Urothelium cell line (cell line): ENCODE measurements around the gene ASS1.
A peak's percentile ranks its signal among the peaks of the same experiment; 100 is the strongest.
"Not testable (repeated sequence)": the region's sequence is repeated elsewhere in the genome, so short reads cannot be mapped to it uniquely, and the experiment has no call there.

ENCODE experiments used
- DNase-seq: peaks from one replicate; pipeline ENCODE4 v3.0.0; 2011; ENCODE audit warnings: low spot score, mixed read lengths
- FAIRE-seq: peaks from 2 replicates; lab custom pipeline; 2011; peaks lifted over from hg19 to GRCh38; lab: Jason Lieb, UNC

Gene ASS1

DNA sequence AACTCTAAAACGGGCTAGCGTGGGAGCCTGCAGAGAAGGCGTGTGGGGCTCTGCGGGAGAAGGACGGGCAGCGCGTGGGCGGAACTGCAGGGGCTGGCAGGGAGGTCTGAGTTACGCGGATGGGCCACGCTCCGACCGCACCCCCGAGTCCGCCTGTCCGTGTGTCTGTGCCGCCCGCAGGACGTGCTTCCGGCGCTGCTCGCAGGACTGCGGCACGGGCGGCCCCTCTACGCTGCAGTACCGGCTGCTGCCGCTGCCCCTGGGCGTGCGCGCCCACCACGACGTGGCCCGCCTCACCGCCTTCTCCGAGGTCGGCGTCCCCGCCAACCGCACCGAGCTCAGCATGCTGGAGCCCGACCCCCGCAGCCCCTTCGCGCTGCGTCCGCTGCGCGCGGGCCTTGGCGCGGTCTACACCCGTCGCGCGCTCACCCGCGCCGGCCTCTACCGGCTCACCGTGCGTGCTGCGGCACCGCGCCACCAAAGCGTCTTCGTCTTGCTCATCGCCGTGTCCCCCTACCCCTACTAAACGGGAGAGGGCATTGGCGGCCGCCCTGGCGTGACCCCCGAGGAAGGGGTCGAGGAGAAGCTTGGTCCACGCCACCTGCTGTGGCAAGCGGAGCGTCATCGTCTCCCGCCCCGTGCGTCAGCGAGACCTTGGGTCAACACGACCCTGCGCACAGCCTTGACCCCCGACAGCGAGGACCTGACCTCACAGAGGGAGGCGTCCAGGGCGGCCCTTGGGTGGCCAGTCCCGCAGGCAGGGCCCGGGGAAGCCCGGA lies 11.4 kb upstream of the ASS1 start:
- DNase-seq (peak; percentile 69), FAIRE-seq (peak; percentile 42)

DNA sequence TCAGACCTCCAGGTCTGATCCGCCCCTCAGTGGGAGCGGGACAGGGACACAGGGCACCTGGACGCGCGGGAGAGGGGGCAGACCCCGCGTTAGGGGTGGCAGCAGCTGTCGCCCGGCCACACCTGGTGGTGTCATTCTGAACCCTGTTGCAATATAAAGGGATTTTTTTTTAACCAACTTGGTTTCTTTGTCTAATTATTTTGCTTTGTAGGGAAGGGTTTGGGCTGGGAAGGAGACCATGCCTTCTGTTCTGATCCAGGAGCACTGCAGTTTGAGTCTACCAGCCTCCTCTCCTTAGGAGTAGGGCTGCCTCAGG lies 10.9 kb upstream of the ASS1 start:
- no peak for FAIRE-seq
- DNase-seq: no peak

DNA sequence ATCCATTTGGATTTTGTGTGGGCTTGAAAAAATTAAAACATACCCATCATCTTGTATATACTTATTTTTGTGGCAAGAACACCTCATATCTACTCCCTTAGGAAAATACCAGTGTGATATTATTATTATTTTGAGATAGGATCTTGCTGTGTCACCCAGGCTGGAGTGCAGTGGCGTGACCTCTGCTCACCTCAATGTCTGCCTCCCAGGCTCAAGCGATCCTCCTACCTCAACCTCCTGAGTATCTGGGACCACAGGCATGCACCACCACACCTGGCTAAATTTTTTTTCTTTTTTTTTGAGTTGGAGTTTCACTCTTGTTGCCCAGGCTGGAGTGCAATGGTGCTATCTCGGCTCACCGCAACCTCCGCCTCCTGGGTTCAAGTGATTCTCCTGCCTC lies 10.1 kb upstream of the ASS1 start:
- DNase-seq, FAIRE-seq: not testable (repeated sequence)

DNA sequence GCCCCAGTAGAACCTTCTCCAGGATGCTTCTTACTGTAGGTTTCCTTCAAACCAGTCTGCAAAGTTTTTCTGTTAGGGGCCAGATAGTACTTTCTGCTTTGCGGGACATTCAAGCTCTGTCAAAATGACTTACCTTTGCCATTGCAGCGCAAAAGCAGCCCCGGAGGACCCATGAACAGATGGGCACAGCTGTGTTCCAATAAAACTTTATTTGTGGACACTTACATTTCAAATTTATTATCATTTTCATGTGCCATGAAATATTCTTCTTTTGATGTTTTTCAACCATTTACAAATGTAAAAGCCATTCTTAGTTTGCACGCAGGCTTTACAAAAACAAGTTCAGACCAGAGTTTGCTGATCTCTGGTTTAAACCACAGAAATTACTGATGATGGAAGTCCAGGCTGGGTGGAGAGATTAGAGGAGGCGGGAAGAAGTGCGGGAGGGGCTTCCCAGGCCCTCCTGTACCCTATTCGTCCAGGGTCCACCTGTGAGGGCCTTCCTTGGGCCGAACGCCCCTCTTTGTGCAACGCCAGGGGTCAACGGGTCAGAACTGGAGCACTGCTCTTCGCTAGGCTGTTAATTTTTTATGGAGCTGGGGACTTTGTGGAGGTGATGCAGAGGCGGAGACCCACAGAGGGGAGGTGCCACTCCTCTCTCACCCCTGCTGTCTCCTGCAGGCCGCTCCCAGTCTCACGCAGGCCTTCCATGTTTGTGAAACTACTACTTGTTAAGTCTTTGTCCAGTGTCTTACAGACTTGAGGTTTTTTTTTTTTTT lies 7.6 kb upstream of the ASS1 start:
- no peak for DNase-seq
- FAIRE-seq: no peak

DNA sequence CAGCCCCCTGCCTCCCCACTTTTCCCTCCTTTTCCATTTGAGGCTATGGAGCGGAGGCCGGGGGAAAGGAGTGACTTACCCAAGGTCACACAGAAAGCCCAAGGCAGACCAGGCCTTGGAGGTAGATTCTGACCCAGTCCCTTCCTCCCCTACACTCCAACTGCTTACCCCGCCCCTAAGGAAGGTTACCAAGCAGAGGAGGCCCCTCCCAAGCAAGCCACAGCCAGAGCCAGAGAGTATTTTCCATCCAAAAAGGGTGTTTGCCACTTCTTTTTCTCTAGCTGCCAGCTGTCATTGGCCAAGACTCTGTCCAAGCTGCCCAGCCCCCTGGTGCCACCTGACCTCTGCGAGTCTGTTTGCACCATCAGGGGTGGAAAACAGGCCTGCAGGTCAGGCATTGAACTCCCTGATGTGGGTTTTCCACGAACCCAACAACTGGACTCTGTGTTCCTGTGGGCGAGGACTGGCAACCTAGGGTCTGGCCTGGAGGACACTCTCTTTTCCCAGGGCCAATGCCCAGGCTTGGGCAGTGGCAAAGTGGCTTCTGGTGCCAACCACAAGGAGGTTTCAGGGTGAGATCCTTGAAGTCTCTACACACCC lies 6.3 kb upstream of the ASS1 start:
- DNase-seq (no peak), FAIRE-seq (no peak)

DNA sequence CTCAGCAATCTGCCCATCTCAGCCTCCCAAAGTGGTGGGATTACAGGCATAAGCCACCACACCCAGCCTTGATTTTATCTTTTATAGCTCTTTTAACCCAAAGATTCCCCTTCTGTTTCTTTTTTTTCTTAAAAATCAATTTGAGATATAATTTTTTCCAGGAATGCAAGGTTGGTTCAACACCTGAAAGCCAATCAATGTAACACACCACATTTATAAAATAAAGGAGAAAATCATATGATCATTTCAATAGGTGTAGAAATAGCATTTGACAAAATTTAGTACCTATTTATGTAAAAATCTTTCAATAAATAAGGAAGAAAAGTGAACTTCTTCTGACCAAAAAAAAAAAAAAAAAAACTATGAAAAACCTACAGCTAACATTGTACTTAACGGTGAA lies 3.7 kb upstream of the ASS1 start:
- no peak for FAIRE-seq
- DNase-seq: no peak

DNA sequence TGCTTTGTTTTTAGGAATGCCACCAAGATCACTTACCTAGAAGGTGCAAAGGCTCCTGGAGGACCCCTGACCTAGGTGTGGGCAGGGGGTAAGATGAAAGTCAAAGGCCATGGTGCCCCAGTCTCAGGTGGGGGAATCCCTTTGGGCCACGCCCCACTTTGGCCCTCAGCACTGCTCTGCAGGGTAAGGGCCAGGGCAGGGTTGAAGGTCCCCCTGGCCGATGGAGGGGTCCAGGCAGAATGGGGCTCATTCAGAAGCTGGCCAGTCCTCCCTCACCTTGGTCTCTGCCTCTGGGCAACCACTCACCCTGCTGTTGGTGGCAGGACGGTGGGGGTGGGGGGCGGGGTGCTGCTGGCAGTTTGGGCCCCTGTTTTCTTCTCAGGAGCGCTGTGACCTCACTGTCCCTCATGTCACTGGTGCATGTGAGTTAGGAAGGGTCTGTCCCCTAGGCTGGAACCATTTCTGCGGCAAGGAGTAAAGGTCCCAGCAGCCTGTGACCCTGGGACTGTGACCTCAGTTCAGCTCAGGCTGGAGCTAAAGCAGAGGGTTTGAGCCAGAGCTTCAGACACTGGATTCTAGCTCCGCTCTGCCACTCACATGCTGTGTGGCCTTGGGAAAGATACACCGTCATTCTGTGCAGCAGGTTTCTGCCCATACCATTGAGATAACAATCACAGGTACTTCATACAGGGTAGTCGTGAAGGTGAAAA lies 1.9 kb upstream of the ASS1 start:
- DNase-seq (no peak), FAIRE-seq (no peak)

DNA sequence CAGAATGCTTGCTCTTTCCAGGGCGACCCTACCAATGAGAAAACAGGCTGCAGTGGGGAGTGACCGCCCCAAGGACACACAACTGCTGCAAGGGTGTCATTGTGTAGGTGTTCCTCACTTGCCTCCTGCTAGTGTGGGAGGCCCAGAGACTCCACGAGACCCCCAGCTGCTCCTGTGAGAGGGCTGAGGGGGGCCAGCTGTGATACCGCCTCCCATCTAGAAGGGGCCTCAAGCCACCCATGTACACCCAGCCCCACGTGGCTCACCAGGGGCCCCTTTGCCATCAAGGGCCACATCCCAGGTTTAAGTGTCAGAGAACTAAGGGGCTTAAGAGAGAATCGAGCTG lies 1.3 kb upstream of the ASS1 start:
- DNase-seq (no peak), FAIRE-seq (no peak)

DNA sequence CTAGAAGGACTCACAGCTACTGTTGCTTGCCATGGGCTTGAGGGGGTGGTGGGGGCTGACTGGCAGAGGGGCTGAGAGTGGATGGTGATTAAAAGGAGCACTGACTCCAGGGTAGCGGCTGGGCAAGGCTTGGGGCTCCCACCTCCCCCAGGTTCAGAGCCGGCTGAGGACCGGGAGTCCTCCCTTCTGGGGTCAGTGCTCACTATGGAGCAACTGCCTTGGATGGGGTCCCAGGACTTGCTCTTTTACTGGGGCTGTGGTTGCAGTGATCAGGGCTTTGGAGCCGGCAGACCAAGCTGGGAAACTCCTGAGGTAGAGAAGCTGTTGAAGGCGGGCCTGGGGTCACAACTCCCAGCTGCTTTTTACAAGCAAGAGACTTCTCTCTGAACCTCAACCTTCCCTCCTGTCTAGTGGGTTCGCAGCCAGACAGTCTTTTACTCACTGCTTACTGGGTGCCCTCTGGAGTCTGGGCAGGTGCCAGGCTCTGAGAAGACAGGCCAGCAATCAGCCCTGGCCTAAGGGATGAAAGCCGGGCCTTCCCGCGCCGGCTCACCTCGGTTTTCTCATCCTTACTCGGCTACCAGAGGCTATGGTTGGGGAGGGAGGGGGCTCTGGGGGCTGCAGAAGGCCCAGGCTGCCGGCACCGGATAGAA lies 795 bp upstream of the ASS1 start:
- FAIRE-seq: no peak
- DNase-seq: no peak

DNA sequence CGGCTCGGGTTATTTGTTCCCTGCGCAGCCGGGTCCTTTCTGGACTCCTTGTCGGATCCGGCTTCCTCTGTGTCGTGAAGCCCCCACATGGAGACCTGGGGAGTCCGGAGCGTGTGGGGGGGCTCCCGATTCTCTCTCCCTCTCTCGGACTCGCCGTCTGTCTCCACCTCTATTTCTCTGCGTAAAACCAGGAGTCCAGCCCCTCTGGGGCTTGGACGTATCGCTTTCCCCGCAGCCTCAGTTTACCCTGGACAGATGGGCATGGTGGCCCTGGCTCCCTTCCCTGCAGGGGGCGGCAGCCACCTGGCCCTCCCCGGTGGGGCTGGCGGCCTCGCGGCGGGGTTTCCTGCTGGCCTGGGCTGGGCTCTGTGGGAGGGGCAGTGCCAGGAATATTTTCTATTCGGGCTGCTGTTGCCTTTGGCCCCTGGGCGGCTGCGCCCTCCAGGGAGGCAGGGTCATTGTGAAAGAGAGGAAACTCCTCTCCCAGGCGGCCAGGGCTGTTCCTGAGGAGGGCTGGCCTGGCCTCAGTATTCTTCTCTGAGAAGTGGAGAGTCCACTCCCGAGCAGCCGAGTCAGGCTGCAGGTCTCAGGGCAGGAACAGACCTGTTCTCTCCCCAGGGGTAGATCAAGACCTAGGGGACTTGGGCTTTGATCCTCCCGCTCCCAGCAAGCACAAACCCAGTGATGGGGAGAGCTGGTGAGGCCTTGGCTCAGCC lies 665 bp downstream of the ASS1 start:
- no peak for FAIRE-seq
- peak; percentile 58 for DNase-seq

DNA sequence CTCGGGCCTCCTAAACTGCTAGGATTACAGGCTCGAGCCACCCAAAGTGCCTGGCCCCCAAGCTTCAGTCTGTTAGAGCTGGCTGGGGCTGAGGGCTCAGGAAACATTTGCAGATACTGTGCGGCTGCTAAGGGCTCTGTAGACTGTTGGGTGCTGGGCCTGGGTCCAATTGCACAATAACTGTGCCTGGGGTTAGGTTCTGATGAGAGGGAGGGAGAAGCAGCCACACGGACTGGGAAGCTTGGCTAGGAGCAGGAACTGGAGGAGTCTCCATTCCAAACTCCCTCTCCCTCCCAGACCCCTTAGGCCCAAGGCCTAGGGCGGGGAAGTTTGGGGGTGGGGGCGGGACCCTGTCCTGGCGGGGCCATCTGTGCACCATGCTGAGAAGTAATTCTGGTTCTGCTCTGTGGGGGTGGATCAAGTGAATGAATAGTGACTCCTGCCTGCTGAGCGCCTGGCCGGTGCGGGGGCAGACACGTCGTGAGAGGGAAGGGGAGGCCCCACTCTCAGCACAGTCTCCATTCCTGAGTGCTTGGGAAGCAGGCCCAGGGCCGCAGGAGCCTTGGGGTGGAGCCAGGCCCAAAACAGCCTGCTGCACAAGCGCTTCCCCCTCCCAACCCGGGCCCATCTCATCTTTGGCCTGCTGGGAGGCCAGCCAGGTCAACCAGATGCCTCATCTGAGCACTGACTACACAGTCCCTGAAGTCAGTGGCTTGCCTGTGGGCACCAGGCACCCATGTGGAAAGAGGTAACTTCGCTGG lies 1.5 kb downstream of the ASS1 start:
- FAIRE-seq (no peak), DNase-seq (no peak)

DNA sequence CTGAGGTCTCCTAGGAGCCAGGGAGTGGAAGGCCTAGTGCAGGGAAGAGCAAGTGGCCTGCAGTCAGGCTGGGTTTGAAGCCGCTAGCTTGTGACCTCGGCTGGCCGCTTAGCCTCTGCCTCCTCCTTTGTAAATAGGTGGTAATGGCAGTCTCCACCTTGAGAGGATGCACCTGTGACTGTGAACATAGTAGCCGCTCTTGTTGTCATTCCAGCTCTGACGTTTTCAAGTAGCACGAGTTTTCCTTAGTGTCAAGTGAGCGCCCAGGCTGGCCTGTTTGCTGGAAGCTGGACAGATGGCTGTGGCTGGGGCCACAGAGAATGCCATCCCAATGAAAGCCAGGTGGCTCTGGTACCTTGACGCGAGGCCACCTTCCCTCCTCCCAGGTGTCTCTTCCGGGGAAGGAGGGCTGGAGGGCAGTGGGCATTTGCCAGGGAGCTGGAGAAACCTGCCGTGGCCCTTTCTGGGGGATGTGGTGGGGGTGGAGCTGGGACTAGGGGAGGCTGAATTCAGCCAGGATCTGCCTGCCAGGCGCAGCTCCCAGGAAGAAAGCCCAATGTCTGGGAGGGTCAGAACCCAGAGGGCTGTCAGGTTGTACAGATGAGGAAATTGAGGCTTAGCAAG lies 2.5 kb downstream of the ASS1 start:
- DNase-seq: no peak
- no peak for FAIRE-seq

DNA sequence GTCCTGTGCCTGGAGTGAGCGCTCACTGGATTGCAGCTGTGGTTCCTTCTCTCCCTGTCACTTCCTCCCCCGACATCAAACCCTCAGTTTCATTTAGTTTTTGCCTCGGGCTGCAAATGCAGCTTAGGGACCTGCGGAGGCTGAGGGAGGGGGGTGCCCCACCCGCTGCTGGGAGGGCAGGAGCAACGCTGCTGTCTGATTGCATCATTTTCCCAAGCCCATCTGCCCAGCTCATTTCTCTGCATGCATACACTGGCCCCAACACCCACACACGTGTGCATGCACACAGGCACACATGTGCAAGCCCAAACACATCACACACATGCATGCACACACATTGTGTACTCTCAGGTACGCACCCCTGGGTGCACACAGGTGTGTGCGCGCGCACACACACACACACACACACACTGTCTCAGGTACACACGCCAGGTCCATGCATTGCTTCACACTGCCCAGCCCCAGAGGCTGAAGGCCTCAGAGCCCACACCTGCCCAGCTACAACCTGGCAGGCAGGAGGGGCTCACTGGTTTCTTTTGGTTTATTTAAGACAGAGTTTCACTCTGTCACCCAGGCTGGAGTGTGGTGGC lies 3.4 kb downstream of the ASS1 start:
- DNase-seq (no peak), FAIRE-seq (peak; percentile 91)

DNA sequence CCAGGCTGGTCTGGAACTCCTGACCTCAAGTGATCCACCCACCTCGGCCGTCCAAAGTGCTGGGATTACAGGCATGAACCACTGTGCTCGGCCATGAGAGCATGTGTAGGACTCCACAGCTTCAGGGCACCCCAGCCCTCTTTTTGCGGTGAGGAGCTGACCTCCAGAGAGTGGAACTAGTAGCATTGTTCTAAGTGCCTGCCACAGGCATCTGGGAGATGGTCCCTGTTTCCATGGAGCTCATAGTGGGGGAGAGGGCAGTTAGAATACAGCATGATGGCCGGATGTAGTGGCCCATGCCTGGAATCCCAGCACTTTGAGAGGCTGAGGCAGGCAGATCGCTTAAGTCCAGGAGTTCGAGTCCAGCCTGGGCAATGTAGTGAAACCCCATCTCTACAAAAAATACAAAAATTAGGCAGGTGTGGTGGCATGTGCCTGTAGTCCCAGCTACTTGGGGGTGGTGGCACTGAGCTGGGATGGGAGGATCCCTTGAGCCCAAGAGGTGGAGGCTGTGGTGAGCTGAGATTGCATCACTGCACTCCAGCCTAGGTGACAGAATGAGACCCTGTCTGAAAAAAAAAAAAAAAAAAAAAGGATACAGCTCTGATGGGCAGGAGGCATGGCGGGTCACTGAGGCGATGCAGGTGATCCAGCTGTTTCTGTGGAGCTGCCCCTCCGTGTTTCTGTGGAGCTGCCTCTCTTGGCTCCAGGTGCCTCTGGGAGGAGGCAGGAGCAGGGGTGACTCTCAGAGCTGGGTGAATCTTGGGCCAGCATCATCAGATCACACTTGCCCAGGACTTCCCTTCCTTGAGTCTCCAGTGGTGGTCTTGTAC lies 4.2 kb downstream of the ASS1 start:
- FAIRE-seq (no peak), DNase-seq (no peak)

DNA sequence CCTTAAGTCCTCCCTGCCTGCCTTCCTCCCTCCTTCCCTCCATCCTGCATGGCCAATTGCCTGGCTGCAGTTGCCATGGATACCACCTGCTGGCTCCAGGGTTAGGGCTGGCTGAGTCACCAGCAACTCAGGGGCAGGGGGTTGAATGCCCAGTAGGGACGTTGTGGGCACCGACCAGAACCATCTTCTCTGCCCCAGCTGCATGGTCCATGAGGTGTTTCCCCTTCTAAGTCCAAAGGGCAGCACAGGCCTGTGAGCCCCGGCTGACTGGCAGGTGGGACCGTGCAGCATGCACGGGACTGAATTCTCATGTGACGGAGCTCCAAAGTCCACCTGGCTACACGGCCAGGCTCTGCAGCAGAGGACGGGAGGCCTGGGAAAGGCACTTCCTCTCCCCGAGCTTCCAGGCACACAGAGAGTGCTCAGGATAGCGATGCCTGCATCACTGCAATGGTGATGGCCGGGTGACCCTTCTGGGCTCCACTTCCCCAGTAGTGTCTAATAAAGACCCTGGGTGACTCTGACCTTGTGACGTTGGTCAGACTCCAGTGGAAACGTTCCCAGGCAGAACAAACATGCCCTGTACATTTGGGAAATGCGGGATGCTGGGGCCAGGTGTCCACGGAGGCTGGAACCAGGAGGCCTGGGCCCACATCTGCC lies 5.7 kb downstream of the ASS1 start:
- FAIRE-seq: no peak
- no peak for DNase-seq

DNA sequence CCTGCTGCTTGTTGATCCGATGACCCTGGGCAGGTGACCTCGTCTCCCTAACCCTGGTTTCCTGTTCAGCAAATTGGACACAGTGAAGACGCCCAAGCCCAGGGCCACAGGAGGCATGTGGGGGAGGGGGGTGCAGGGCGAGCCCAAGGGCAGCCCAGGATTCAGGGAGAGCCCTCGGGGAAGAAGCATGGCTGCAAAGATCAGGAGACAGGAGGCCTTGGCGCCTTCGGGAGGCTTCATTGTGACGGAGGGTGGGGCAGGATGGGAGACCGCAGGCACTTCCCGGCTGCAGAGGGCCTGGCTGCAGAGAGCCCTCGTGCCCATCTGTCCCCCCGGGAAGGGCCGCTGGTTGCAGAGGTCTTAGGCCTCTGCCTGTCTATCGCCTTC lies 6.2 kb downstream of the ASS1 start:
- DNase-seq (no peak), FAIRE-seq (no peak)

DNA sequence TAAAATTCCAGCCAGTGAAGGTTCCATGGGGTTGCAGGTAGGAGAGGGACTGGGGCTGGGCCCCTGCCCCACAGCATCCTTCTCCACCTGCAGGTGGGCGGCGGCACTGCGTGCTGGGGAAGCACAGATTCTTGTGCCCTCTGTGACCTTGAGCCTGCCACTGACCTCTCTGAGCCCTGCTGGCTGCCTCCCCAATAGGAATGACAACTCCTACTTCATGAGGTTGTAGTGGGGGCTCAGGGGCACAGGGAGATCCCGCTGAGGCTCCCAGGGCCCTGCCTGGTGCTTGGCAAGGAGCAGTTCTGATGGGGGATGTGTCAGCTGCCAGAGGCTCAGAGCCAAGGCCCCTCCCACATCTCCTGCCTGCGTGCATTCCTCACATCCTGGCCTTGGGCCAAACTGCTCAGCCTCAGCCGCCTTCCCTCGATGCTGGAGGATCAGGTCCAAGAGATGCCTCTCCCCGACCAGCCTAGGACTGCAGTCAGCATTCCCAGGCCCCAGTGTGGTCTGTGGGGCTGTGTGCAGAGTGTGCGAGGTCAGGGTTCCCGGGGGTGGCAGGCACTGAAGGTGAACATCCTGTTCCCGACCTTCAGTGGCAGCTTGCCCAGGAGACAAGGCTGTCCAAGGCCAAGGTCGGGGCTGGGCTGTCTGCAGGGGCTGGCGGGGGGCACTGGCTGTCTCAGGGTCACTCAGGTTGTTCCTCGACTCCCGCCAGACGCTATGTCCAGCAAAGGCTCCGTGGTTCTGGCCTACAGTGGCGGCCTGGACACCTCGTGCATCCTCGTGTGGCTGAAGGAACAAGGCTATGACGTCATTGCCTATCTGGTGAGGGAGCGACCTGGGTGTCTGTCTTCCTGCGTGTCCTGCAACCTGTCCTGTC lies 7.0 kb downstream of the ASS1 start:
- DNase-seq (peak; percentile 95), FAIRE-seq (peak; percentile 30)
